GM12872 (cell line): ENCODE data around the gene FNDC3B.

ENCODE experiments used
- TF ChIP-seq, protein P1 (sequence below): IDR thresholded peaks from 3 replicates; pipeline ENCODE4 v1.5.1; 2011; ENCODE audit warnings: low read depth, mild to moderate bottlenecking, low read length, moderate library complexity; ENCODE audit not compliant: insufficient read depth

FNDC3B gene

DNA sequence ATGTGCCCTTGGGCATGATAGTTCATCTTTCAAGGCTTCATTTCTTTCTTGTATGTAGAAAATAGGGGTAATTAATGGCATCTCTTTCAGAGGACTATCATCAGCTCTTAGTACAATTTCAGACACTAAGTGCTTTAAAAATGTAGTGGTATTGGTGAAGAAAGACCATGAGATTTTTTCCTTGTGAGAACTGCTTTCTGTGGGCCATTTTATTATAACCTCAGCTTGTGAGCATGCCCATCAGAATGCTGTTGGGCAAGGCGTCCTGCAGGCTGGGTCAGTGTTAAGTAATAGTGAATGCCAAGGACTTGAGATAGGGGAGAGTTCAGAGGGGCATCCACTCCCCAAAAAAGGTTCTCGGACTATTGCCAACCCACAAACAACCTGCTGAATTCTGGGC is 221.0 kb downstream of the FNDC3B start:
- TF ChIP-seq, protein P1, sequence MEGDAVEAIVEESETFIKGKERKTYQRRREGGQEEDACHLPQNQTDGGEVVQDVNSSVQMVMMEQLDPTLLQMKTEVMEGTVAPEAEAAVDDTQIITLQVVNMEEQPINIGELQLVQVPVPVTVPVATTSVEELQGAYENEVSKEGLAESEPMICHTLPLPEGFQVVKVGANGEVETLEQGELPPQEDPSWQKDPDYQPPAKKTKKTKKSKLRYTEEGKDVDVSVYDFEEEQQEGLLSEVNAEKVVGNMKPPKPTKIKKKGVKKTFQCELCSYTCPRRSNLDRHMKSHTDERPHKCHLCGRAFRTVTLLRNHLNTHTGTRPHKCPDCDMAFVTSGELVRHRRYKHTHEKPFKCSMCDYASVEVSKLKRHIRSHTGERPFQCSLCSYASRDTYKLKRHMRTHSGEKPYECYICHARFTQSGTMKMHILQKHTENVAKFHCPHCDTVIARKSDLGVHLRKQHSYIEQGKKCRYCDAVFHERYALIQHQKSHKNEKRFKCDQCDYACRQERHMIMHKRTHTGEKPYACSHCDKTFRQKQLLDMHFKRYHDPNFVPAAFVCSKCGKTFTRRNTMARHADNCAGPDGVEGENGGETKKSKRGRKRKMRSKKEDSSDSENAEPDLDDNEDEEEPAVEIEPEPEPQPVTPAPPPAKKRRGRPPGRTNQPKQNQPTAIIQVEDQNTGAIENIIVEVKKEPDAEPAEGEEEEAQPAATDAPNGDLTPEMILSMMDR: no peak

DNA sequence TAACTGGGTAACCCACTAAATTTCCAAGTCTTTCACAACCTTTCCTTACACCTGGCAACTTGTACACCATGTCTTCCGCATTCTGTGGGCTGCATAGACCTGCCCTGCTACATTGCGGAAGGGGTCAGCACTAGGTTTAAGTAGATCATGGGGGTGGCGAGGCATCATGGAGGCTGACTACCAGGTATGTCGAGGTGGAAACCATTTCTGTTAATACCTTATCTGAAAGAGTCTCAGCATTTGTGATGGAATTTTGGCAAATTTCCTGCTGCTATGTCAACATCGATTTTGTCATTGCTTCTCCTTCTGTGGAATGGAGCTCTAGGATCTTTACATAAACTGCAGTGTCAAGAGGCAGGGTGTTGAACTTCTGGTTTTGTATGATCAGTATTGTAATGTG is 221.7 kb downstream of the FNDC3B start:
- TF ChIP-seq, protein P1: no peak

DNA sequence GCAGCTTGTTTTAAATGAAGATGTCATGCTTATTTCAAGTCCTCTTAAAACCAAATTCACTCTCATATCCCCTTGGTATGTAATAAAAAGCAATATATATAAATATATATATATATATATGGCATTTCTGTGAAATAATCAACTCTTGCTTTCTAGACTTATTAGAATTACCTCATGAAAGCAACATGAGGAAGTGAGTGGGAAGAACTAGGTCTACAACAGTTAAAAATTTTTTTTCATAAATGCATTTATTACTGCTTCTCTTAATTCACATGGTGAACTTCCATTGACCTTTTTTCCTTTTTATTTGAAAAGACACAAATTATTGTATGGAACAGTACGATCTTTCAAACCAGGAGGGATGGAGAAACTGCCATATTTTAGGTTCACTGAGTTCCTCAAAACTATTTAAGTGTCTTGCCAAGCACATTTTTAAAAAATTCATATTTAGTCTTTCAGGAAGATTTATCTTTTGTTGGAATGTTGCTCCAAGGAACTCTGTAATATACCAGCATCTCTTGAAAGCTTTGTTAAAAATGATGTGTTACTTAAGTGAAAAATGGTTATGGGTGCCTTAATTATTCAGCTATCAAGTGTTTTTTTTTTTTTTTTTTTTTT is 223.7 kb downstream of the FNDC3B start:
- TF ChIP-seq, protein P1: no peak

DNA sequence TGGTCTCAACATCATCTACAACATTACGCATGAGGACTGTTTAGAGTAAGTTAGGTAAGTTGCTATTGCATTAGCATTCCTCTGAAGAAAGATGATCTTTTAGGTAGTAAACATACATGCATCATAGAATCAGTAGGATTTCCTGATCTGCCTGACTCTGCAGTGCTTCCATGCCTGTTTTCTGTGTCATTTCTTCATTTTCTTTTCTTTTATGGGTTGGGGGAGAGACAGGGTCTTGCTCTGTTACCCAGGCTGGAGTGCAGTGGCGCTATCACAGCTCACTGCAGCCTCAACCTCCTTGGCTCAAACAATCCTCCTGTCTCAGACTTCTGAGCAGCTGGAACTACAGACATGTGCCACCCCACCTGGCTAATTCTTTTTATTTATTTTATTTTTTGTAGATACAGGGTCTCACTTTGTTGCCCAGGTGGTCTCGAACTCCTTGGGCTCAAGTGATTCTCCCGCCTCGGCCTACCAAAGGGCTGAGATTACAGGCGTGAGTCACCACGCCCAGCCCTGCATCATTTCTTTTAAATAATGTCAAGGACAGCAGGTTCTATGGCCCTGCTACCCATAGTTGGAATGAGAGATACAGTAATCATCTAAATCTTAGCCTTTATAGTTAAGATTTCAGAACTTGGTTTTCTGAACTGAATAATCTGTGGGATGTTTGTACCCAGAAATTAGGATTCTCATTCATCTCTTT is 224.6 kb downstream of the FNDC3B start:
- TF ChIP-seq, protein P1: no peak

DNA sequence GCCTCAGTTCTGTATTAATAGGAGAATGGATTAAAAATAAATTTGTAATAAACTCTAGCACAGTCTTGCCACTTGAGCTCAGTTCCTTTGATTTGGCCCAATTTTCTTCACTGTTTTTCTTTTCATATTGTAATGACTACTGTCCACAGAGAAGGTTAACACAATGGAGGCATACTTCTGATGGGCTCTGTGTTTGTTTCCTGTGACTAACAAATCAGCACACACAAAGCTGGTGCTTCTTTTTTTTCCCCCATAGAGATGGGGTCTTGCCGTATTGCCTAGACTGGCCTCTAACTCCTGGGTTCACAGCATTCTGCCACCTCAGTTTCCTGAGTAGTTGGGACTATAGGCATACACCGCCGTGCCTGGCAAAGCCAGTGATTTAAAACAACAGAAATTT is 226.7 kb downstream of the FNDC3B start:
- TF ChIP-seq, protein P1: no peak

DNA sequence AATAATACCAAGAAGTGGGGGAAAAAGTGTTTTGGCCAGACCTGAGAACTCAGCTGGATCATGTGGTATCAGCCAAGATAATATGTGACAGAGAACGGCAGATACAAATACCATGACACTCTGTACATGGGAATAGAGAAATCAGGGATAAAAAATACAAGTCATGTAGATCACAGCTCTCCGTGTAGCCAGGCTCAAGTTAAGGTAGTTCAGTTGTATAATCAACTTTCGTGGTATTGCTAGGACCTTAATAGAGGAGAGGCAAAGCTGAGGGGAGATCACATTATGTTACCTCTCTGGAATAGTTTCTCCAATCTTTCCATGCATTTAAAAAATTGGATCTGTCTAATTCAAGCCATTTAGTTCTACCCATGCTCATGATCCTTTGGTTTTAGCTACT is 229.0 kb downstream of the FNDC3B start:
- TF ChIP-seq, protein P1: no peak

DNA sequence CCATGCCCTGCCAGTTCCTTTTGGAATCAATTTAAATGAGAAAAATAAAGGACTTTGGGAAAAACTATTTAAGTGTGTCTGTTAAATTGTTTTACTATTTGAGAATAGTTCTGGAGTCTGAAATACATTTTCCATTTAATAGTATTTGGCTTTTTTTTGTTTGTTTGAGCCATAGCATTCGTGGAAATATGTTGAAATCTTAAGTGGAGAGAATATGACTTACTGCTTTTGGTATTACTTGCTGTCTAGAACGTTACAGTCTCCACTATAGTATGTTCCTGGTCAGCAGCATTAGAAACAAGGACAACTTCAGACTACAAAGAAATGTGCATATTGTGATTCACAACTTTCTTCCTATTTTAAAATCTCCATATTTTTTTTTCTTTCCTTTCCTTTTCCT is 229.5 kb downstream of the FNDC3B start:
- TF ChIP-seq, protein P1: no peak
